K562 (cell line): ENCODE measurements around the gene TSC22D2. TPM values are rescaled to one million over a fixed set of nuclear protein-coding genes. Genes with fewer than 3 reads are reported as not detected.
A peak's percentile ranks its signal among the peaks of the same experiment; 100 is the strongest.

ENCODE experiments used
- ATAC-seq: fragments of 200-7000 bp; cut with Tn5 transposase; 3 replicates; pipeline ENCODE4 v1.9.1; 2020; ENCODE audit warnings: moderate library complexity
- BruUV-seq: library from RNA; stranded (reverse); fragments of 400-500 nt; replicated peaks from 2 replicates; lab custom pipeline; 2021; lab: Mats Ljungman, UMichigan
- CTCF ChIA-PET: fragments of 300-600 bp; formaldehyde crosslinking; extraction: SDS; loops from one replicate; lab custom pipeline; 2021; ENCODE audit warnings: low intra/inter-chr PET ratio; lab: Yijun Ruan, JAX
- POLR2A ChIA-PET: fragments of 300-600, 350-650 bp; sonication (Branson Sonifier 250); formaldehyde crosslinking; extraction: SDS; loops from one replicate; lab custom pipeline; 2021; ENCODE audit warnings: antibody characterized with exemption, inconsistent platforms; lab: Yijun Ruan, JAX
- DNase-seq, 4 experiments: peaks; one replicate each; pipeline versions ENCODE4 v3.0.0 to v3.0.0-alpha.2; 2011 to 2018; ENCODE audit warnings: low spot score in 3 of 4, mixed read lengths in 3 of 4; ENCODE audit errors: extremely low read depth in 1 of 4
- FAIRE-seq: peaks from 2 replicates; lab custom pipeline; 2011; peaks lifted over from hg19 to GRCh38; lab: Jason Lieb, UNC
- H2AFZ ChIP-seq: 2 replicates; pipeline ENCODE4 v1.6.0; 2011; ENCODE audit warnings: low read depth, low read length, control low read depth, inconsistent platforms
- H3K27ac ChIP-seq: fragments of 200-600 bp; 3 replicates; pipeline ENCODE4 v1.8.0; 2011; ENCODE audit warnings: low read depth, mild to moderate bottlenecking, control low read depth, inconsistent platforms, low read length, moderate library complexity, mixed read lengths; ENCODE audit errors: extremely low read depth
- H3K27me3 ChIP-seq, 2 experiments: fragments of 300-600 bp in 1 of 2; 2 replicates in 1 of 2; 3 replicates in 1 of 2; pipeline versions ENCODE4 v1.6.0 to v1.8.0; 2011; ENCODE audit warnings: inconsistent platforms in 2 of 2, low read length in 2 of 2, mild to moderate bottlenecking in 1 of 2, mixed read lengths in 1 of 2, moderate library complexity in 1 of 2; ENCODE audit not compliant: control insufficient read depth in 2 of 2, insufficient read depth in 2 of 2
- H3K36me3 ChIP-seq: fragments of 300-600 bp; 3 replicates; pipeline ENCODE4 v1.8.0; 2011; ENCODE audit warnings: mild to moderate bottlenecking, low read length, inconsistent platforms; ENCODE audit not compliant: control insufficient read depth, insufficient read depth
- H3K4me1 ChIP-seq, 2 experiments: fragments of 200-600 bp in 1 of 2; replicated peaks in 1 of 2; 2 replicates in 1 of 2; 3 replicates in 1 of 2; pipeline versions ENCODE4 v1.5.1 to v1.8.0; 2011; ENCODE audit warnings: inconsistent platforms in 2 of 2, low read length in 2 of 2, mild to moderate bottlenecking in 1 of 2, mixed read lengths in 1 of 2, moderate library complexity in 1 of 2; ENCODE audit not compliant: control insufficient read depth in 2 of 2, insufficient read depth in 2 of 2
- H3K4me2 ChIP-seq: 2 replicates; pipeline ENCODE4 v1.6.1; 2011; ENCODE audit warnings: low read length, control low read depth, inconsistent platforms, mixed read lengths; ENCODE audit not compliant: insufficient read depth
- H3K4me3 ChIP-seq: fragments of 200-600 bp; sonication (generic), shearing (Covaris generic); 2 replicates; pipeline ENCODE4 v1.5.1; 2016; ENCODE audit warnings: control low read depth, inconsistent platforms
- H3K79me2 ChIP-seq: fragments of 200-600 bp; 3 replicates; pipeline ENCODE4 v1.8.0; 2011; ENCODE audit warnings: low read length, inconsistent platforms; ENCODE audit not compliant: control insufficient read depth, insufficient read depth
- H3K9ac ChIP-seq, 2 experiments: 2 replicates each; pipeline versions ENCODE4 v1.6.0 to v1.6.1; 2011; ENCODE audit warnings: low read depth in 2 of 2, low read length in 2 of 2, control low read depth in 1 of 2, inconsistent platforms in 1 of 2, mild to moderate bottlenecking in 1 of 2, mixed read lengths in 1 of 2; ENCODE audit not compliant: insufficient read depth in 1 of 2
- H3K9me1 ChIP-seq: one replicate; pipeline ENCODE4 v1.6.0; 2011; ENCODE audit warnings: inconsistent platforms, mild to moderate bottlenecking, low read length, moderate library complexity; ENCODE audit not compliant: control insufficient read depth, insufficient read depth
- H3K9me3 ChIP-seq: replicated peaks from 2 replicates; pipeline ENCODE4 v1.5.1; 2011; ENCODE audit warnings: low read depth, low read length, inconsistent platforms; ENCODE audit not compliant: control insufficient read depth, insufficient read depth
- H4K20me1 ChIP-seq: replicated peaks from 2 replicates; pipeline ENCODE4 v1.6.1; 2011; ENCODE audit warnings: low read length, inconsistent platforms, mixed read lengths; ENCODE audit not compliant: control insufficient read depth, insufficient read depth
- AFF1 ChIP-seq, 2 experiments: fragments of 450-650 bp; IDR thresholded peaks; 2 replicates each; pipeline ENCODE4 v1.6.1; 2018; ENCODE audit warnings: mild to moderate bottlenecking in 2 of 2, low read depth in 1 of 2; ENCODE audit not compliant: partially characterized antibody in 2 of 2
- ARNT ChIP-seq, 2 experiments: fragments of 450-650 bp; IDR thresholded peaks; 2 replicates each; pipeline ENCODE4 v1.6.1; 2016; ENCODE audit warnings: mild to moderate bottlenecking in 1 of 2
- CHCHD3 ChIP-seq: fragments of 250-450 bp; sonication (Bioruptor Pico); IDR thresholded peaks from 2 replicates; pipeline ENCODE4 v2.1.2; 2022; ENCODE audit warnings: mild to moderate bottlenecking
- GTF2A2 ChIP-seq: IDR thresholded peaks from 2 replicates; pipeline ENCODE4 v1.6.1; 2016; ENCODE audit warnings: mild to moderate bottlenecking, missing genetic modification characterization, missing compliant biosample characterization
- HCFC1 ChIP-seq: IDR thresholded peaks from 2 replicates; pipeline ENCODE4 v1.6.1; 2012; ENCODE audit warnings: low read depth, low read length, improper control_type of control experiment
- KDM1A ChIP-seq, 2 experiments: fragments of 450-650 bp; IDR thresholded peaks; 2 replicates each; pipeline ENCODE4 v1.6.1; 2016; ENCODE audit warnings: mild to moderate bottlenecking in 2 of 2
- NCOA1 ChIP-seq: fragments of 450-650 bp; IDR thresholded peaks from 2 replicates; pipeline ENCODE4 v1.6.1; 2016; ENCODE audit warnings: low read depth
- NFRKB ChIP-seq: fragments of 450-650 bp; IDR thresholded peaks from 2 replicates; pipeline ENCODE4 v1.6.1; 2016; ENCODE audit warnings: low read depth
- NKRF ChIP-seq: fragments of 450-650 bp; IDR thresholded peaks from 2 replicates; pipeline ENCODE4 v1.6.1; 2016; ENCODE audit warnings: borderline replicate concordance
- SMARCA4 ChIP-seq: fragments of 450-650 bp; IDR thresholded peaks from 2 replicates; pipeline ENCODE4 v1.6.1; 2016
- TBL1XR1 ChIP-seq, 2 experiments: IDR thresholded peaks; 2 replicates each; pipeline ENCODE4 v1.6.1; 2012; ENCODE audit warnings: improper control_type of control experiment in 2 of 2, low read length in 2 of 2, mild to moderate bottlenecking in 1 of 2
- WHSC1 ChIP-seq: IDR thresholded peaks from one replicate; pipeline ENCODE4 v1.6.1; 2012; ENCODE audit warnings: low read length, control low read depth, inconsistent platforms
- ZNF830 ChIP-seq: fragments of 250-450 bp; sonication (Bioruptor Pico); IDR thresholded peaks from 2 replicates; pipeline ENCODE4 v1.5.0; 2021; ENCODE audit warnings: mild to moderate bottlenecking
- WGBS: fragments of 100-300 bp; shearing (Covaris generic); methylation state at CpG from one replicate; pipeline ENCODE4 v1.1.6; 2016; ENCODE audit warnings: low coverage, mixed read lengths; ENCODE audit not compliant: insufficient coverage; ENCODE audit errors: missing lambda C conversion rate; 5-methylcytosine and 5-hydroxymethylcytosine counted together
- in situ Hi-C: fragments of 300-500 bp; cut with MboI; formaldehyde crosslinking; loops from 4 replicates; pipeline ENCODE4 v1.15.0; 2018; ENCODE audit warnings: inconsistent platforms, mixed read lengths
- intact Hi-C: fragments of 100-400 bp; cut with micrococcal nuclease; formaldehyde crosslinking; loops from 2 replicates; pipeline ENCODE4 v1.14.2; 2022
- polyA plus RNA-seq, 8 experiments: library from polyadenylated mRNA; depleted of rRNA in 4 of 8; stranded (reverse) in 5 of 8; unstranded in 3 of 8; fragments of >200 nt; fragmentation: Nextera tagmentation in 2 of 8; fragmentation: Illumina TruSeq in 1 of 8; extraction: Ambion mirVana in 2 of 8; extraction: Trizol in 1 of 8; gene quantifications; 2 replicates each; pipeline versions ENCODE4 v1.2.1 to v1.2.3, GENCODE V29; 2011 to 2014; ENCODE audit warnings: inconsistent platforms in 1 of 8, missing spikeins in 1 of 8
- total RNA-seq, 7 experiments: library from RNA; depleted of rRNA in 6 of 7; stranded (reverse); fragments of >200 nt in 6 of 7; fragmentation: Illumina TruSeq in 2 of 7; extraction: Trizol in 2 of 7; gene quantifications; 2 replicates each; pipeline versions ENCODE4 v1.2.1 to v1.2.3, GENCODE V29; 2011 to 2021; ENCODE audit warnings: low replicate concordance in 1 of 7
- TF ChIP-seq, protein P1 (sequence below), 2 experiments: fragments of 150-350 bp in 1 of 2; IDR thresholded peaks; 2 replicates each; pipeline ENCODE4 v1.6.1; 2012 to 2016; ENCODE audit warnings: low read depth in 2 of 2, low read length in 2 of 2, mild to moderate bottlenecking in 1 of 2, moderate library complexity in 1 of 2

TSC22D2 gene
- total and polyA plus RNA-seq, 9 of the 15 experiments (the other 6 are each of a cell fraction or from before 2014, with no cell fraction given): 5.5 to 44.0 (median 19.3) TPM

DNA sequence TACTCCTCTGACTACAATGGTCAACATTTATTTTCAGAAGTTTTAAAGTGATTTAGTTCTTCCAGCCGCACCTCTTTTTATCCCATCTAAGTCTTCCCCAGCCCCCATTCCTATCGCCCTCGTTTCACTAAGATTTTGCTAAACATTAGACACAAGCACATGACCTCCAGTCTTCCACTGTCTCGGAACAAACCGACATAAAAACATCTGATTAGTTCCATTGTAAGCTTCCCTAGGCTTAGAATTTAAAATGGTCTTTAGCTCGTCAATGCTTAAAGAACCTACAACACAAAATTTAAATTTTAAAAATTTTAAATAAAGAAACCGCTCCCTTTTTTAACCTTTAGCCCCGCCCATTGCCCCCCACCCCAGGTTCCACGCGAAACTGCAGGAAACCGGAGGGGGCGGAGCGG lies 284 bp upstream of the TSC22D2 start:
- Histone ChIP-seq H3K9ac (peak overlapping the region; percentile 40 to 89), H4K20me1 (peaks cover 27% of the 10 kb centered on the region), H3K4me2 (peak overlapping the region; percentile 71), H3K27ac (peak overlapping the region; percentile 97), H2AFZ (peak overlapping the region; percentile 79), H3K9me3 (no peaks in the 10 kb centered on the region), H3K79me2 (peaks cover 43% of the 10 kb centered on the region), H3K4me1 (peaks cover 0 to 25% of the 10 kb centered on the region in 2 experiments; a peak in 2 of 5 replicates), H3K9me1 (no peaks in the 10 kb centered on the region), H3K4me3 (peak overlapping the region; percentile 81), H3K27me3 (no peaks in the 10 kb centered on the region), H3K36me3 (peaks cover 17% of the 10 kb centered on the region)
- ChIA-PET POLR2A (interaction anchor here (0.7 to 2.8 kb wide), 14 partner anchors 10 to 1252 kb away, joined by 3 to 30 read pairs (median 6); partner anchors contain the start of genes EIF2A and SERP1), CTCF (no interaction called here)
- BruUV-seq: no TSS peak
- no peak for ATAC-seq
- intact Hi-C loops: loop anchor here (5.0 kb wide), 2 partner anchors 36 to 106 kb away; no protein-coding TSS in a partner anchor
- 0% methylated on average over 13 of the region's 13 CpGs for WGBS
- peak in 1 of 4 experiments; percentile 14 for DNase-seq
- FAIRE-seq: no peak
- in situ Hi-C loops: no loop called here
- TF ChIP-seq SMARCA4 (peak; percentile 8; the same call in 1 of the 2 replicates), NFRKB (peak; percentile 55; the same call in 1 of the 2 replicates), AFF1 (IDR thresholded peaks at IDR 0.05; ENCODE audit: low read depth in 1 of 2, partially characterized antibody in 2 of 2) (peak; percentile 19 to 54), GTF2A2 (tag) (no peak; the same call in 1 of the 2 replicates), NCOA1 (no peak), ZNF830 (CRISPR knock-in tag) (no peak), WHSC1 (no peak), NKRF (peak; percentile 60; the same call in 1 of the 2 replicates), CHCHD3 (CRISPR knock-in tag) (no peak), ARNT (IDR thresholded peaks at IDR 0.05) (peak; percentile 7 to 50; a peak in 1 of 4 replicates), TBL1XR1 (IDR thresholded peaks at IDR 0.05; ENCODE audit: low read length in 2 of 2) (no peak), KDM1A (IDR thresholded peaks at IDR 0.05) (0 out of 4 replicates have a peak, but pooled peaks of 1 of the 2 experiments have one; percentile 10), HCFC1 (no peak; the same call in 1 of the 2 replicates)
- TF ChIP-seq, protein P1, sequence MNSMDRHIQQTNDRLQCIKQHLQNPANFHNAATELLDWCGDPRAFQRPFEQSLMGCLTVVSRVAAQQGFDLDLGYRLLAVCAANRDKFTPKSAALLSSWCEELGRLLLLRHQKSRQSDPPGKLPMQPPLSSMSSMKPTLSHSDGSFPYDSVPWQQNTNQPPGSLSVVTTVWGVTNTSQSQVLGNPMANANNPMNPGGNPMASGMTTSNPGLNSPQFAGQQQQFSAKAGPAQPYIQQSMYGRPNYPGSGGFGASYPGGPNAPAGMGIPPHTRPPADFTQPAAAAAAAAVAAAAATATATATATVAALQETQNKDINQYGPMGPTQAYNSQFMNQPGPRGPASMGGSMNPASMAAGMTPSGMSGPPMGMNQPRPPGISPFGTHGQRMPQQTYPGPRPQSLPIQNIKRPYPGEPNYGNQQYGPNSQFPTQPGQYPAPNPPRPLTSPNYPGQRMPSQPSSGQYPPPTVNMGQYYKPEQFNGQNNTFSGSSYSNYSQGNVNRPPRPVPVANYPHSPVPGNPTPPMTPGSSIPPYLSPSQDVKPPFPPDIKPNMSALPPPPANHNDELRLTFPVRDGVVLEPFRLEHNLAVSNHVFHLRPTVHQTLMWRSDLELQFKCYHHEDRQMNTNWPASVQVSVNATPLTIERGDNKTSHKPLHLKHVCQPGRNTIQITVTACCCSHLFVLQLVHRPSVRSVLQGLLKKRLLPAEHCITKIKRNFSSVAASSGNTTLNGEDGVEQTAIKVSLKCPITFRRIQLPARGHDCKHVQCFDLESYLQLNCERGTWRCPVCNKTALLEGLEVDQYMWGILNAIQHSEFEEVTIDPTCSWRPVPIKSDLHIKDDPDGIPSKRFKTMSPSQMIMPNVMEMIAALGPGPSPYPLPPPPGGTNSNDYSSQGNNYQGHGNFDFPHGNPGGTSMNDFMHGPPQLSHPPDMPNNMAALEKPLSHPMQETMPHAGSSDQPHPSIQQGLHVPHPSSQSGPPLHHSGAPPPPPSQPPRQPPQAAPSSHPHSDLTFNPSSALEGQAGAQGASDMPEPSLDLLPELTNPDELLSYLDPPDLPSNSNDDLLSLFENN (IDR thresholded peaks at IDR 0.05; ENCODE audit: low read depth in 2 of 2, low read length in 2 of 2): no peak
